Osteoblast (primary cell): ENCODE data around the gene TPH2. TPM values are rescaled to one million over a fixed set of nuclear protein-coding genes. Genes with fewer than 3 reads are reported as not detected.

Experiments
- DNase-seq: peaks from one replicate; pipeline ENCODE4 v3.0.0; 2011; ENCODE audit warnings: low spot score, mixed read lengths; ENCODE audit not compliant: insufficient read length; ENCODE audit errors: missing footprints
- H2AFZ ChIP-seq: 2 replicates; pipeline ENCODE4 v1.6.0; 2011; ENCODE audit warnings: mild to moderate bottlenecking, low read length
- H3K27ac ChIP-seq: 2 replicates; pipeline ENCODE4 v1.5.1; 2011; ENCODE audit warnings: mild to moderate bottlenecking, low read depth, low read length, moderate library complexity
- H3K27me3 ChIP-seq: 2 replicates; pipeline ENCODE4 v1.6.0; 2012; ENCODE audit warnings: mild to moderate bottlenecking, control low read depth, inconsistent platforms, low read length, moderate library complexity; ENCODE audit not compliant: insufficient read depth
- H3K36me3 ChIP-seq: 2 replicates; pipeline ENCODE4 v1.5.1; 2011; ENCODE audit warnings: mild to moderate bottlenecking, low read length, control low read depth, moderate library complexity; ENCODE audit not compliant: insufficient read depth
- H3K4me1 ChIP-seq: 2 replicates; pipeline ENCODE4 v1.5.1; 2011; ENCODE audit warnings: mild to moderate bottlenecking, low read length, control low read depth, moderate library complexity; ENCODE audit not compliant: insufficient read depth
- H3K4me2 ChIP-seq: 2 replicates; pipeline ENCODE4 v1.6.0; 2011; ENCODE audit warnings: mild to moderate bottlenecking, low read length; ENCODE audit not compliant: insufficient read depth
- H3K4me3 ChIP-seq: fragments of 200-600 bp; sonication (generic); 3 replicates; pipeline ENCODE4 v1.5.1; 2012; ENCODE audit warnings: mild to moderate bottlenecking, low read length, inconsistent platforms; ENCODE audit not compliant: insufficient read depth
- H3K79me2 ChIP-seq: 2 replicates; pipeline ENCODE4 v1.6.0; 2012; ENCODE audit warnings: mild to moderate bottlenecking, low read length, control low read depth, inconsistent platforms; ENCODE audit not compliant: insufficient read depth
- H3K9me3 ChIP-seq: 2 replicates; pipeline ENCODE4 v1.5.1; 2011; ENCODE audit warnings: low read depth, low read length, control low read depth
- H4K20me1 ChIP-seq: 2 replicates; pipeline ENCODE4 v1.6.0; 2012; ENCODE audit warnings: mild to moderate bottlenecking, low read length, control low read depth; ENCODE audit not compliant: insufficient read depth
- total RNA-seq: library from RNA; depleted of rRNA; stranded (reverse); fragments of >200 nt; gene quantifications from 2 replicates; pipeline ENCODE4 v1.2.3, GENCODE V29; 2012
- TF ChIP-seq, protein P1 (sequence below): IDR thresholded peaks from 2 replicates; pipeline ENCODE4 v1.5.1; 2011; ENCODE audit warnings: mild to moderate bottlenecking, low read depth, low read length, moderate library complexity; ENCODE audit errors: extremely low read depth

The TPH2 gene
- total RNA-seq, 1 donor, result under 0.01 TPM

DNA sequence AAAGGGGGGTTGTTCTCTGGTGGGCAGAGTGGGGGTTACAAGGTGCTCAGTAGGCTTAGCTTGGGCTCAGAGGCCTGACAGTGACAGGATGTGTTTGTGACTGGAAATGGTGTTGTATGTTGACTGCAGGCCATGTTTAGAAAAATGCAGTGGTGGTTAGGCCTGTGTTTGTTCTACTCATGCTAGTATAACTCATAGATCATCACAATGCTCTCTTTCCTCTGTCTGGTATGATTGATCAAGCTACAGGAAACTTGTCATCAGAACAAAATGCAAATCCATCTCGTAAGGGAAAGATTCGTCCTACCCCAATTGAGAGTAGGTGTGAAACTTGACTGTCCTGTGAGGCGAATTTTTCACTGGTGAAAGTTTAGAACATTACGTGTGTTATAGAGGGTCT lies 11.8 kb downstream of the TPH2 start:
- H3K9me3 ChIP-seq, result no peaks in the 10 kb centered on the region
- TF ChIP-seq, protein P1, sequence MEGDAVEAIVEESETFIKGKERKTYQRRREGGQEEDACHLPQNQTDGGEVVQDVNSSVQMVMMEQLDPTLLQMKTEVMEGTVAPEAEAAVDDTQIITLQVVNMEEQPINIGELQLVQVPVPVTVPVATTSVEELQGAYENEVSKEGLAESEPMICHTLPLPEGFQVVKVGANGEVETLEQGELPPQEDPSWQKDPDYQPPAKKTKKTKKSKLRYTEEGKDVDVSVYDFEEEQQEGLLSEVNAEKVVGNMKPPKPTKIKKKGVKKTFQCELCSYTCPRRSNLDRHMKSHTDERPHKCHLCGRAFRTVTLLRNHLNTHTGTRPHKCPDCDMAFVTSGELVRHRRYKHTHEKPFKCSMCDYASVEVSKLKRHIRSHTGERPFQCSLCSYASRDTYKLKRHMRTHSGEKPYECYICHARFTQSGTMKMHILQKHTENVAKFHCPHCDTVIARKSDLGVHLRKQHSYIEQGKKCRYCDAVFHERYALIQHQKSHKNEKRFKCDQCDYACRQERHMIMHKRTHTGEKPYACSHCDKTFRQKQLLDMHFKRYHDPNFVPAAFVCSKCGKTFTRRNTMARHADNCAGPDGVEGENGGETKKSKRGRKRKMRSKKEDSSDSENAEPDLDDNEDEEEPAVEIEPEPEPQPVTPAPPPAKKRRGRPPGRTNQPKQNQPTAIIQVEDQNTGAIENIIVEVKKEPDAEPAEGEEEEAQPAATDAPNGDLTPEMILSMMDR, result no peak
- no peaks in the 10 kb centered on the region for H3K79me2 ChIP-seq

DNA sequence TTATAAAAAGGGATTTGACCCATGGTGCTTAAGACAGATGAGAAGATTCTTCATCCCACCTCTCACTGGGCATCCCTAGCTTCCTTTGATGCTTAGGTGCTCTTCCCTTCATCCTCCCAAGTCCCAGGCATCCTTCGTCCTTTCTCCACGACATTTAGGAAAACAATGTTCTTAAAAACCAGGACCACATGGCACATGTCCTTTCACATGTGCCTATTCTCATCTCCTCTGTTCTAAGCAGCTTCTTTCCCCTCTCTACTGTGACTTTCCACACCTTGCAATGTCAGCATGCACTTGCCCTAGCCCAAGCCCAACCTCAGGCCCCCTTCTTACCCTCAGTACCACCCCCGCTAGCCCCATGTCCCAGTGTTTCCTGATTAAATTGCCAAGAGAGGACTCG lies 12.2 kb downstream of the TPH2 start:
- H3K27ac ChIP-seq, result no peak overlapping the region
- no peaks in the 10 kb centered on the region for H4K20me1 ChIP-seq
- H3K4me2 ChIP-seq, result no peak overlapping the region
- peaks cover 6% of the 10 kb centered on the region for H3K27me3 ChIP-seq
- TF ChIP-seq, protein P1, result no peak
- H3K4me1 ChIP-seq, result peaks cover 3% of the 10 kb centered on the region
- no peaks in the 10 kb centered on the region for H3K79me2 ChIP-seq
- no peak overlapping the region for H2AFZ ChIP-seq
- DNase-seq, result no peak
- no peaks in the 10 kb centered on the region for H3K9me3 ChIP-seq
- no peak overlapping the region for H3K4me3 ChIP-seq
- no peaks in the 10 kb centered on the region for H3K36me3 ChIP-seq

More for the DNA sequence above, 11.8 kb downstream of the TPH2 start:
- Histone ChIP-seq H3K27me3 (peaks cover 6% of the 10 kb centered on the region), H3K4me3 (no peak overlapping the region), H3K4me1 (peaks cover 3% of the 10 kb centered on the region), H4K20me1 (no peaks in the 10 kb centered on the region), H3K36me3 (no peaks in the 10 kb centered on the region), H3K27ac (no peak overlapping the region), H3K4me2 (no peak overlapping the region), H2AFZ (no peak overlapping the region)
- no peak for DNase-seq

DNA sequence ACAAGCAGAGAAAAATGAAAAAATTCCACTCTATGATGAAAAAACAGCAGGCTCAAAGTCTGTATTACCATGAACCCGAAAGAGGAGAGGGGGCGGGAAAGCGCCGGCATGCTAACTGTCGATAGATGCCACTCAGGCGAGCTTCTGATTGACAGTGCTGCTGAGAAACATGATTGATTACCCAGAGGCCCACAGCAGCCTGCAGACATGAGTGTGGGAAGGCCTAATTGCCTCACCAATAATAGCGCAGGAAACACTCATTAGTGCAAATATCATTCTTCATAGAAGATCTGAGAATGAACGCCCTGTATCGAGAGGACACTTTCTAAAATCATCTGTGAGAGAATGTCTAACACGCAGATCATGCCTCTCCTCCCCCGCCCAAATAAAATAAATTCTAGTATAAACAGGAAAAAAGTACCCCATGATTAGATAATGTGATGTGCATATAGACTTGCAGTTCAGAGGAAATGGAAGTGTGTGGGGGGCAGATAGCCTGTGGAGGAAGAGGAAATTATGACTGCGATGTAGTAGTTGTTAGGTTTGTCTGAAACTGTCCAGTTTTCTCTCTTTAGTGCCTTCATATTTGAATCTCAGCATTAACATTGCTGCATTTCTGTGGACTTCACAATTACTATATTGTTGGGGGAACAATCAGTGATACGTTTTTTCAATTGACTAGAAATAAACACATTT lies 15.6 kb downstream of the TPH2 start:
- H2AFZ ChIP-seq, result no peak overlapping the region
- H3K36me3 ChIP-seq, result no peaks in the 10 kb centered on the region
- DNase-seq, result no peak
- no peaks in the 10 kb centered on the region for H3K79me2 ChIP-seq
- TF ChIP-seq, protein P1, result no peak
- no peak overlapping the region for H3K4me3 ChIP-seq
- H3K27me3 ChIP-seq, result no peaks in the 10 kb centered on the region
- no peak overlapping the region for H3K27ac ChIP-seq
- H3K4me1 ChIP-seq, result peaks cover 7% of the 10 kb centered on the region
- no peaks in the 10 kb centered on the region for H4K20me1 ChIP-seq
- no peaks in the 10 kb centered on the region for H3K9me3 ChIP-seq
- H3K4me2 ChIP-seq, result no peak overlapping the region

DNA sequence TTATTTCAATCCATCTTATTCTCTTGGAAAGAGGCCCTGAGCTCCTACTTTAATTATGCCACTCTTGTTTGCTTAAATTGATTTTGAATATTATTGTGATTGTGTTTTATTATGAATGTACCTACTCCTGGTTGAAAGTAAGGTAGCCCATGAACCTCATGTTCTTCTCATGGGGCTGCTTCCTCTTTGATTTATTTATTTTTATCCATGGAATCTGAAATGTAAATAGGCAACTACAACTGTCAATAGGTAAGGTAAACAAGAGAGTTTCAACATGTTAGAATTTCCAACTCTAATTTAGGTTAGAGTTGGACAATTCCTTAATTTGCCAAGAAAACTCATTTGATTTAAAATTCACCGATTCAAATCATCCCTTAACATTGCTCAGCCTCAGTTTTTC lies 16.2 kb downstream of the TPH2 start:
- Histone ChIP-seq H3K27ac (no peak overlapping the region), H3K27me3 (no peaks in the 10 kb centered on the region), H2AFZ (no peak overlapping the region), H3K36me3 (no peaks in the 10 kb centered on the region), H3K79me2 (no peaks in the 10 kb centered on the region), H3K4me3 (no peak overlapping the region), H4K20me1 (no peaks in the 10 kb centered on the region), H3K4me2 (no peak overlapping the region), H3K9me3 (no peaks in the 10 kb centered on the region), H3K4me1 (peaks cover 7% of the 10 kb centered on the region)
- DNase-seq, result no peak
- TF ChIP-seq, protein P1, result no peak
